Neural cell (in vitro differentiated cells): ENCODE results near the gene IFIT3. TPM values are rescaled to one million over a fixed set of nuclear protein-coding genes. Genes with fewer than 3 reads are reported as not detected.

Experiments
- H2AFZ ChIP-seq: fragments of 200-600, 300-800 bp; sonication (generic), shearing (Covaris generic); 2 replicates; pipeline ENCODE4 v1.6.0; 2014; ENCODE audit warnings: low read depth, mild to moderate bottlenecking, antibody characterized with exemption, low read length, moderate library complexity
- H3F3A ChIP-seq: fragments of 200-600 bp; shearing (Covaris generic); 2 replicates; pipeline ENCODE4 v1.6.1; 2016; ENCODE audit warnings: mild to moderate bottlenecking, moderate library complexity, mixed read lengths, antibody characterized with exemption, low read length; ENCODE audit not compliant: insufficient read depth, poor library complexity, severe bottlenecking
- H3K27ac ChIP-seq: fragments of 200-600, 300-800 bp; sonication (generic), shearing (Covaris generic); 2 replicates; pipeline ENCODE4 v1.5.1; 2014; ENCODE audit warnings: mild to moderate bottlenecking, low read length, moderate library complexity
- H3K27me3 ChIP-seq: fragments of 300-800, 200-600 bp; sonication (generic), shearing (Covaris generic); 2 replicates; pipeline ENCODE4 v1.6.0; 2014; ENCODE audit warnings: mild to moderate bottlenecking, low read depth, low read length, moderate library complexity; ENCODE audit not compliant: insufficient read depth
- H3K36me3 ChIP-seq: fragments of 300-800, 200-600 bp; sonication (generic), shearing (Covaris generic); 2 replicates; pipeline ENCODE4 v1.5.1; 2014; ENCODE audit warnings: mild to moderate bottlenecking, antibody characterized with exemption, low read length, moderate library complexity; ENCODE audit not compliant: insufficient read depth
- H3K4me2 ChIP-seq: fragments of 300-800, 200-600 bp; sonication (generic), shearing (Covaris generic); 2 replicates; pipeline ENCODE4 v1.6.0; 2014; ENCODE audit warnings: mild to moderate bottlenecking, low read length
- H3K4me3 ChIP-seq: fragments of 300-800, 200-600 bp; sonication (generic), shearing (Covaris generic); 2 replicates; pipeline ENCODE4 v1.5.1; 2014; ENCODE audit warnings: mild to moderate bottlenecking, low read length, moderate library complexity
- H3K79me2 ChIP-seq: fragments of 200-600 bp; shearing (Covaris generic); replicated peaks from 2 replicates; pipeline ENCODE4 v1.6.0; 2014; ENCODE audit warnings: mild to moderate bottlenecking, low read length, moderate library complexity; ENCODE audit not compliant: insufficient read depth
- H3K9ac ChIP-seq: fragments of 300-800, 200-600 bp; sonication (generic), shearing (Covaris generic); 2 replicates; pipeline ENCODE4 v1.6.1; 2016; ENCODE audit warnings: mild to moderate bottlenecking, low read length, mixed read lengths
- H3K9me2 ChIP-seq: fragments of 200-600 bp; shearing (Covaris generic); 2 replicates; pipeline ENCODE4 v1.6.1; 2016; ENCODE audit warnings: mild to moderate bottlenecking, low read length, mixed read lengths; ENCODE audit not compliant: insufficient read depth
- H3K9me3 ChIP-seq: fragments of 200-600, 300-800 bp; sonication (generic), shearing (Covaris generic); 2 replicates; pipeline ENCODE4 v1.6.1; 2016; ENCODE audit warnings: mild to moderate bottlenecking, mixed run types, low read length, moderate library complexity, mixed read lengths
- H4K20me1 ChIP-seq: fragments of 200-600 bp; shearing (Covaris generic); 2 replicates; pipeline ENCODE4 v1.6.1; 2016; ENCODE audit warnings: mild to moderate bottlenecking, mixed run types; ENCODE audit not compliant: insufficient read depth
- EP300 ChIP-seq: fragments of 450-650 bp; conservative IDR thresholded peaks from 2 replicates; pipeline ENCODE4 v1.6.1; 2014; ENCODE audit warnings: antibody characterized with exemption, mild to moderate bottlenecking, moderate library complexity; ENCODE audit not compliant: poor library complexity, severe bottlenecking
- EZH2 ChIP-seq: fragments of 200-600, 300-800 bp; shearing (Covaris generic), sonication (generic); IDR thresholded peaks from 2 replicates; pipeline ENCODE4 v1.6.1; 2014; ENCODE audit warnings: antibody characterized with exemption, low read length, borderline replicate concordance, mild to moderate bottlenecking; ENCODE audit not compliant: insufficient read depth, poor library complexity, severe bottlenecking
- MXI1 ChIP-seq: fragments of 450-650 bp; conservative IDR thresholded peaks from 2 replicates; pipeline ENCODE4 v1.6.1; 2014; ENCODE audit warnings: antibody characterized with exemption, mild to moderate bottlenecking; ENCODE audit not compliant: poor library complexity, severe bottlenecking
- POLR2AphosphoS5 ChIP-seq: IDR thresholded peaks from 2 replicates; pipeline ENCODE4 v1.6.1; 2012
- RAD21 ChIP-seq: fragments of 450-650 bp; conservative IDR thresholded peaks from 2 replicates; pipeline ENCODE4 v1.6.1; 2014; ENCODE audit warnings: antibody characterized with exemption, mild to moderate bottlenecking, moderate library complexity
- SMC3 ChIP-seq: fragments of 450-650 bp; conservative IDR thresholded peaks from 2 replicates; pipeline ENCODE4 v1.6.1; 2014; ENCODE audit warnings: antibody characterized with exemption, mild to moderate bottlenecking, moderate library complexity; ENCODE audit not compliant: poor library complexity
- TAF1 ChIP-seq: IDR thresholded peaks from 2 replicates; pipeline ENCODE4 v1.6.1; 2012; ENCODE audit warnings: low read depth
- polyA plus RNA-seq: library from polyadenylated mRNA; depleted of rRNA; stranded (reverse); fragments of >200 nt; gene quantifications from 2 replicates; pipeline ENCODE4 v1.2.3, GENCODE V29; 2014
- TF ChIP-seq, protein P1 (sequence below): fragments of 450-650 bp; IDR thresholded peaks from 2 replicates; pipeline ENCODE4 v1.5.1; 2014; ENCODE audit warnings: antibody characterized with exemption, mild to moderate bottlenecking, moderate library complexity; ENCODE audit not compliant: poor library complexity, severe bottlenecking
- TF ChIP-seq, protein P2 (sequence below): IDR thresholded peaks from 2 replicates; pipeline ENCODE4 v1.6.1; 2012; ENCODE audit warnings: borderline replicate concordance

Gene IFIT3
- polyA plus RNA-seq, 1 donor from 2014 or later: 0.24 TPM

DNA sequence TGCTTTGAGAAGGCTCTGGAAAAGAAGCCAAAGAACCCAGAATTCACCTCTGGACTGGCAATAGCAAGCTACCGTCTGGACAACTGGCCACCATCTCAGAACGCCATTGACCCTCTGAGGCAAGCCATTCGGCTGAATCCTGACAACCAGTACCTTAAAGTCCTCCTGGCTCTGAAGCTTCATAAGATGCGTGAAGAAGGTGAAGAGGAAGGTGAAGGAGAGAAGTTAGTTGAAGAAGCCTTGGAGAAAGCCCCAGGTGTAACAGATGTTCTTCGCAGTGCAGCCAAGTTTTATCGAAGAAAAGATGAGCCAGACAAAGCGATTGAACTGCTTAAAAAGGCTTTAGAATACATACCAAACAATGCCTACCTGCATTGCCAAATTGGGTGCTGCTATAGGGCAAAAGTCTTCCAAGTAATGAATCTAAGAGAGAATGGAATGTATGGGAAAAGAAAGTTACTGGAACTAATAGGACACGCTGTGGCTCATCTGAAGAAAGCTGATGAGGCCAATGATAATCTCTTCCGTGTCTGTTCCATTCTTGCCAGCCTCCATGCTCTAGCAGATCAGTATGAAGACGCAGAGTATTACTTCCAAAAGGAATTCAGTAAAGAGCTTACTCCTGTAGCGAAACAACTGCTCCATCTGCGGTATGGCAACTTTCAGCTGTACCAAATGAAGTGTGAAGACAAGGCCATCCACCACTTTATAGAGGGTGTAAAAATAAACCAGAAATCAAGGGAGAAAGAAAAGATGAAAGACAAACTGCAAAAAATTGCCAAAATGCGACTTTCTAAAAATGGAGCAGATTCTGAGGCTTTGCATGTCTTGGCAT is 21.1 kb upstream of the IFIT3 start:
- Histone ChIP-seq H3K4me2 (no peak overlapping the region), H3K9me3 (no peaks in the 10 kb centered on the region), H3K27me3 (no peaks in the 10 kb centered on the region), H3F3A (no peaks in the 10 kb centered on the region), H3K4me3 (no peak overlapping the region), H3K9ac (no peak overlapping the region), H3K27ac (no peak overlapping the region), H2AFZ (no peak overlapping the region), H3K79me2 (no peaks in the 10 kb centered on the region), H3K9me2 (no peaks in the 10 kb centered on the region), H3K36me3 (no peaks in the 10 kb centered on the region), H4K20me1 (no peaks in the 10 kb centered on the region)
- TF ChIP-seq TAF1: no peak
- no peak for TF ChIP-seq MXI1
- no peak for TF ChIP-seq EP300
- no peak for TF ChIP-seq EZH2
- TF ChIP-seq, protein P1, sequence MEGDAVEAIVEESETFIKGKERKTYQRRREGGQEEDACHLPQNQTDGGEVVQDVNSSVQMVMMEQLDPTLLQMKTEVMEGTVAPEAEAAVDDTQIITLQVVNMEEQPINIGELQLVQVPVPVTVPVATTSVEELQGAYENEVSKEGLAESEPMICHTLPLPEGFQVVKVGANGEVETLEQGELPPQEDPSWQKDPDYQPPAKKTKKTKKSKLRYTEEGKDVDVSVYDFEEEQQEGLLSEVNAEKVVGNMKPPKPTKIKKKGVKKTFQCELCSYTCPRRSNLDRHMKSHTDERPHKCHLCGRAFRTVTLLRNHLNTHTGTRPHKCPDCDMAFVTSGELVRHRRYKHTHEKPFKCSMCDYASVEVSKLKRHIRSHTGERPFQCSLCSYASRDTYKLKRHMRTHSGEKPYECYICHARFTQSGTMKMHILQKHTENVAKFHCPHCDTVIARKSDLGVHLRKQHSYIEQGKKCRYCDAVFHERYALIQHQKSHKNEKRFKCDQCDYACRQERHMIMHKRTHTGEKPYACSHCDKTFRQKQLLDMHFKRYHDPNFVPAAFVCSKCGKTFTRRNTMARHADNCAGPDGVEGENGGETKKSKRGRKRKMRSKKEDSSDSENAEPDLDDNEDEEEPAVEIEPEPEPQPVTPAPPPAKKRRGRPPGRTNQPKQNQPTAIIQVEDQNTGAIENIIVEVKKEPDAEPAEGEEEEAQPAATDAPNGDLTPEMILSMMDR: no peak
- TF ChIP-seq, protein P2, sequence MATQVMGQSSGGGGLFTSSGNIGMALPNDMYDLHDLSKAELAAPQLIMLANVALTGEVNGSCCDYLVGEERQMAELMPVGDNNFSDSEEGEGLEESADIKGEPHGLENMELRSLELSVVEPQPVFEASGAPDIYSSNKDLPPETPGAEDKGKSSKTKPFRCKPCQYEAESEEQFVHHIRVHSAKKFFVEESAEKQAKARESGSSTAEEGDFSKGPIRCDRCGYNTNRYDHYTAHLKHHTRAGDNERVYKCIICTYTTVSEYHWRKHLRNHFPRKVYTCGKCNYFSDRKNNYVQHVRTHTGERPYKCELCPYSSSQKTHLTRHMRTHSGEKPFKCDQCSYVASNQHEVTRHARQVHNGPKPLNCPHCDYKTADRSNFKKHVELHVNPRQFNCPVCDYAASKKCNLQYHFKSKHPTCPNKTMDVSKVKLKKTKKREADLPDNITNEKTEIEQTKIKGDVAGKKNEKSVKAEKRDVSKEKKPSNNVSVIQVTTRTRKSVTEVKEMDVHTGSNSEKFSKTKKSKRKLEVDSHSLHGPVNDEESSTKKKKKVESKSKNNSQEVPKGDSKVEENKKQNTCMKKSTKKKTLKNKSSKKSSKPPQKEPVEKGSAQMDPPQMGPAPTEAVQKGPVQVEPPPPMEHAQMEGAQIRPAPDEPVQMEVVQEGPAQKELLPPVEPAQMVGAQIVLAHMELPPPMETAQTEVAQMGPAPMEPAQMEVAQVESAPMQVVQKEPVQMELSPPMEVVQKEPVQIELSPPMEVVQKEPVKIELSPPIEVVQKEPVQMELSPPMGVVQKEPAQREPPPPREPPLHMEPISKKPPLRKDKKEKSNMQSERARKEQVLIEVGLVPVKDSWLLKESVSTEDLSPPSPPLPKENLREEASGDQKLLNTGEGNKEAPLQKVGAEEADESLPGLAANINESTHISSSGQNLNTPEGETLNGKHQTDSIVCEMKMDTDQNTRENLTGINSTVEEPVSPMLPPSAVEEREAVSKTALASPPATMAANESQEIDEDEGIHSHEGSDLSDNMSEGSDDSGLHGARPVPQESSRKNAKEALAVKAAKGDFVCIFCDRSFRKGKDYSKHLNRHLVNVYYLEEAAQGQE: no peak
- TF ChIP-seq SMC3: no peak
- TF ChIP-seq RAD21: no peak
- no peak for TF ChIP-seq POLR2AphosphoS5

DNA sequence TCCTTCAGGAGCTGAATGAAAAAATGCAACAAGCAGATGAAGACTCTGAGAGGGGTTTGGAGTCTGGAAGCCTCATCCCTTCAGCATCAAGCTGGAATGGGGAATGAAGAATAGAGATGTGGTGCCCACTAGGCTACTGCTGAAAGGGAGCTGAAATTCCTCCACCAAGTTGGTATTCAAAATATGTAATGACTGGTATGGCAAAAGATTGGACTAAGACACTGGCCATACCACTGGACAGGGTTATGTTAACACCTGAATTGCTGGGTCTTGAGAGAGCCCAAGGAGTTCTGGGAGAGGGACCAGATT is 20.6 kb upstream of the IFIT3 start:
- no peak overlapping the region for H3K9ac ChIP-seq
- H3K4me3 ChIP-seq: no peak overlapping the region
- no peaks in the 10 kb centered on the region for H3K9me3 ChIP-seq
- H2AFZ ChIP-seq: no peak overlapping the region
- H3F3A ChIP-seq: no peaks in the 10 kb centered on the region
- no peaks in the 10 kb centered on the region for H3K27me3 ChIP-seq
- H3K79me2 ChIP-seq: no peaks in the 10 kb centered on the region
- H3K9me2 ChIP-seq: no peaks in the 10 kb centered on the region
- H3K36me3 ChIP-seq: no peaks in the 10 kb centered on the region
- no peaks in the 10 kb centered on the region for H4K20me1 ChIP-seq
- no peak overlapping the region for H3K4me2 ChIP-seq
- no peak overlapping the region for H3K27ac ChIP-seq
- TF ChIP-seq POLR2AphosphoS5 (no peak), RAD21 (no peak), TAF1 (no peak), EP300 (no peak), SMC3 (no peak), MXI1 (no peak), EZH2 (no peak)
- TF ChIP-seq, protein P1: no peak
- TF ChIP-seq, protein P2: no peak
